PFSK-1 (cell line): ENCODE measurements around the gene CHFR.

Source experiments
- FOXP2 ChIP-seq: optimal IDR thresholded peaks from 2 replicates; pipeline ENCODE3; 2011; ENCODE audit warnings: borderline replicate concordance, control low read depth, inconsistent platforms; ENCODE audit not compliant: insufficient read depth; ENCODE audit errors: extremely low read length, extremely low read depth
- POLR2AphosphoS5 ChIP-seq: IDR thresholded peaks from 2 replicates; pipeline ENCODE4 v1.6.1; 2012; ENCODE audit warnings: low read depth, mild to moderate bottlenecking, control low read depth, low read length, moderate library complexity
- REST ChIP-seq, 2 experiments: IDR thresholded peaks; 2 replicates each; pipeline versions ENCODE4 v1.6.1 to v1.8.0; 2011 to 2012; ENCODE audit warnings: low read depth in 2 of 2, low read length in 2 of 2, control low read depth in 1 of 2, inconsistent platforms in 1 of 2, mild to moderate bottlenecking in 1 of 2, moderate library complexity in 1 of 2; ENCODE audit not compliant: insufficient read depth in 1 of 2
- SIN3A ChIP-seq: IDR thresholded peaks from 2 replicates; pipeline ENCODE4 v1.6.1; 2012; ENCODE audit warnings: mild to moderate bottlenecking, low read length, moderate library complexity, borderline replicate concordance; ENCODE audit not compliant: insufficient read depth
- TAF1 ChIP-seq: IDR thresholded peaks from 2 replicates; pipeline ENCODE4 v1.6.1; 2012; ENCODE audit warnings: low read length, control low read depth, borderline replicate concordance; ENCODE audit not compliant: insufficient read depth

CHFR gene

GRCh38 chr12:132886529-132887477 lies 602 bp downstream of the CHFR start:
- no peak for TF ChIP-seq TAF1
- no peak for TF ChIP-seq REST (IDR thresholded peaks at IDR 0.05; ENCODE audit: insufficient read depth in 1 of 2, low read depth in 2 of 2, low read length in 2 of 2)
- TF ChIP-seq FOXP2, result no peak
- TF ChIP-seq SIN3A, result no peak

- no peak for TF ChIP-seq FOXP2
These were observed 5.6 kb downstream of the CHFR start for GRCh38 chr12:132881818-132882217.

- TF ChIP-seq FOXP2, result no peak
- TF ChIP-seq REST (IDR thresholded peaks at IDR 0.05; ENCODE audit: insufficient read depth in 1 of 2, low read depth in 2 of 2, low read length in 2 of 2), result no peak
- no peak for TF ChIP-seq TAF1
- no peak for TF ChIP-seq POLR2AphosphoS5
- TF ChIP-seq SIN3A, result no peak
These were observed 13.2 kb downstream of the CHFR start for GRCh38 chr12:132874175-132874574.

- TF ChIP-seq SIN3A (no peak), POLR2AphosphoS5 (no peak), FOXP2 (no peak), REST (IDR thresholded peaks at IDR 0.05; ENCODE audit: insufficient read depth in 1 of 2, low read depth in 2 of 2, low read length in 2 of 2) (no peak), TAF1 (no peak)
These were observed 13.7 kb downstream of the CHFR start for GRCh38 chr12:132873724-132874123.

GRCh38 chr12:132872975-132873421 lies 14.4 kb downstream of the CHFR start:
- TF ChIP-seq SIN3A, result no peak
- no peak for TF ChIP-seq FOXP2
- TF ChIP-seq REST (IDR thresholded peaks at IDR 0.05; ENCODE audit: insufficient read depth in 1 of 2, low read depth in 2 of 2, low read length in 2 of 2), result no peak
- TF ChIP-seq TAF1, result no peak
- TF ChIP-seq POLR2AphosphoS5, result no peak
